ENCODE data around the gene MAP4K2. TPM values are rescaled to one million over a fixed set of nuclear protein-coding genes. Genes with fewer than 3 reads are reported as not detected.

Gene MAP4K2
- total RNA-seq, 1 donor from 2014 or later, result 7.5 TPM

DNA sequence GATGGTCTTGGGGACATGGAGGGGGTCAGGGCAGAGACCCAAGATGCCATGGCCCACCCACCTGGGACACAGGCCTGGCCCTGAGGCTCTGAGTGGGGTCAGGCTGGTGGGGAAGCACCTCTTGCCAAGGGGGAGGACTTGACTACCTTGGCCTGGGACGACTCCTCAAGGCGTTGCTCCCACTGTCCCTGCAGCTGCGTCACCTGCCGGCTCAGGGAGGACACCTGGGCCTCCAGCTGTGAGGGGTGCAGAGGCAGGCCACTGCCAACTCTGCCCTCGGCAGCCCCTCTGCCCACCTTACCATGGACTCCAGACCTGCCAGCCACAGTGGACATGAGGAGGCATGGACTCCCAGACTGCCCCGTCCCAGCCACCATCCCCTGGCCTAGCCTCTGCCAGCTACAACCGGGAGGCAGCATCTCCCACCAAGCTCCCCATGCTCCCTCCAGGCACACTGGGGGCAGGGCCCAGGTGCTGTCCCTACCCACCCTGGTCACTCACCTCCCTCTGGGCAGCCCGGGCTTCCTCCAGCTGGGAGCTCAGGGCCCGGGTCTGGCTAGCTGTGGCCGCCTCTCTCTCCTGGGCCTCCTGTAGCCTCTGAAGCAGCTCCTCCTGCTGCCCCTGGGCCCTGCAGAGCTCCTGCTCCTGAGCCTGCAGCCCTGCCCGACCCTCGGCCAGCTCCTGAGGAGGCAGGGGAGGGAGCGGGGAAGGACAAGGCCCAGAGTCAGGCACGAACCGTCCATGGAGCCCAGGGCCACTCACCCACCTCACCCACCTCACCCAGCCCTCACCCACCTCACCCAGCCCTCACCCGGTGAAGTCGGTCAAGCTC lies 32.8 kb upstream of the MAP4K2 start:
- H3K36me3 ChIP-seq, result no peaks in the 10 kb centered on the region
- H3K4me1 ChIP-seq, result no peaks in the 10 kb centered on the region
- intact Hi-C loops (cut with micrococcal nuclease), result no loop called here
- no peaks in the 10 kb centered on the region for H3K9me3 ChIP-seq (replicated peaks)
- DNase-seq, result no peak
- no peak overlapping the region for H3K4me3 ChIP-seq
- H3K27ac ChIP-seq (replicated peaks), result no peak overlapping the region
- no peaks in the 10 kb centered on the region for H3K27me3 ChIP-seq (ENCODE audit: low read depth)
- TF ChIP-seq CTCF (IDR thresholded peaks at IDR 0.05; ENCODE audit: borderline replicate concordance), result no peak

- H3K27ac ChIP-seq (replicated peaks), result no peak overlapping the region
- no peaks in the 10 kb centered on the region for H3K27me3 ChIP-seq (ENCODE audit: low read depth)
- H3K9me3 ChIP-seq (replicated peaks), result no peaks in the 10 kb centered on the region
- TF ChIP-seq CTCF (IDR thresholded peaks at IDR 0.05; ENCODE audit: borderline replicate concordance), result no peak
- DNase-seq, result no peak
- no peaks in the 10 kb centered on the region for H3K4me1 ChIP-seq
- H3K4me3 ChIP-seq, result no peak overlapping the region
- no peaks in the 10 kb centered on the region for H3K36me3 ChIP-seq
- intact Hi-C loops (cut with micrococcal nuclease), result no loop called here
Measured at GRCh38 chr11:64834723-64835615, 32.0 kb upstream of the MAP4K2 start.

GRCh38 chr11:64834031-64834722 lies 31.2 kb upstream of the MAP4K2 start:
- no peaks in the 10 kb centered on the region for H3K36me3 ChIP-seq
- no peak for DNase-seq
- no peak overlapping the region for H3K4me3 ChIP-seq
- no peak for TF ChIP-seq CTCF (IDR thresholded peaks at IDR 0.05; ENCODE audit: borderline replicate concordance)
- intact Hi-C loops (cut with micrococcal nuclease), result no loop called here
- H3K27ac ChIP-seq (replicated peaks), result no peak overlapping the region
- no peaks in the 10 kb centered on the region for H3K27me3 ChIP-seq (ENCODE audit: low read depth)
- no peaks in the 10 kb centered on the region for H3K4me1 ChIP-seq
- no peaks in the 10 kb centered on the region for H3K9me3 ChIP-seq (replicated peaks)

DNA sequence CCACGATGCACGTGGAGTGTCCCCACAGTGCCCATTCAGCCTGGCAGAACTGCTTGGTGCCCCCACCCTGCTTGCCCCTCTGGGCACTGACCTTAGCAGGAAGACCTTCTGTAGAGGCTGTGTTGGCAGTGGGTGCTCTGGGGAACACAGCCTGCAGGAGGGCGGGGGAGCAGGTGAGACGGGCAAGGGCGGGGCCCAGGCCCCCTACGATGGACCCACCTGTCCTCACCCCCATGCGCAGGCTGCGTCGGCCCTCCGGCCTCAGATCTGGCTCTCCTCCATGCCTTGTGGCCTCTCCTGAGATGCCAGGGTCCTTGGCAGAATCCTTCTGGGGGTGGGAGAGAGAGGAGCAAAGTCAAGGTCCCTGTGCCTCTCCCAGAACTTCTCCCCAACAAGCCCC lies 30.5 kb upstream of the MAP4K2 start:
- intact Hi-C loops (cut with micrococcal nuclease), result no loop called here
- no peak overlapping the region for H3K4me3 ChIP-seq
- H3K27ac ChIP-seq (replicated peaks), result no peak overlapping the region
- H3K4me1 ChIP-seq, result no peaks in the 10 kb centered on the region
- TF ChIP-seq CTCF (IDR thresholded peaks at IDR 0.05; ENCODE audit: borderline replicate concordance), result no peak
- H3K9me3 ChIP-seq (replicated peaks), result no peaks in the 10 kb centered on the region
- no peaks in the 10 kb centered on the region for H3K36me3 ChIP-seq
- no peaks in the 10 kb centered on the region for H3K27me3 ChIP-seq (ENCODE audit: low read depth)
- no peak for DNase-seq

- Histone ChIP-seq H3K9me3 (replicated peaks) (no peaks in the 10 kb centered on the region), H3K27me3 (ENCODE audit: low read depth) (no peaks in the 10 kb centered on the region), H3K36me3 (no peaks in the 10 kb centered on the region), H3K4me1 (no peaks in the 10 kb centered on the region), H3K4me3 (no peak overlapping the region), H3K27ac (replicated peaks) (no peak overlapping the region)
- DNase-seq, result no peak
- intact Hi-C loops (cut with micrococcal nuclease), result no loop called here
- no peak for TF ChIP-seq CTCF (IDR thresholded peaks at IDR 0.05; ENCODE audit: borderline replicate concordance)
Measured at GRCh38 chr11:64833198-64833502, 30.1 kb upstream of the MAP4K2 start.

Measured in left ventricle myocardium inferior (tissue), 1 donor.